Ascending aorta (tissue), 2 donors: ENCODE measurements around the gene MAP7D3. TPM values are rescaled to one million over a fixed set of nuclear protein-coding genes. Genes with fewer than 3 reads are reported as not detected.

Experiments
- DNase-seq, 2 donors: peaks; one replicate each; pipeline ENCODE4 v3.0.0-alpha.2; 2019; ENCODE audit warnings: low spot score in 2 of 2
- H3K27ac ChIP-seq, 2 donors: fragments of 200-600 bp; sonication (generic); one replicate each; pipeline ENCODE4 v1.5.1; 2016 to 2017; ENCODE audit warnings: mild to moderate bottlenecking in 1 of 2
- H3K27me3 ChIP-seq: fragments of 200-600 bp; sonication (generic); one replicate; pipeline ENCODE4 v1.5.1; 2017
- H3K36me3 ChIP-seq, 2 donors: fragments of 200-600 bp; sonication (generic); one replicate each; pipeline ENCODE4 v1.5.1; 2016
- H3K4me1 ChIP-seq, 2 donors: fragments of 200-600 bp; sonication (generic); one replicate each; pipeline ENCODE4 v1.5.1; 2016 to 2017; ENCODE audit warnings: mild to moderate bottlenecking in 1 of 2
- H3K4me3 ChIP-seq, 2 donors: fragments of 200-600 bp; sonication (generic); one replicate each; pipeline ENCODE4 v1.5.1; 2016 to 2017; ENCODE audit warnings: mild to moderate bottlenecking in 1 of 2
- H3K9me3 ChIP-seq, 2 donors: fragments of 200-600 bp; sonication (generic); one replicate each; pipeline ENCODE4 v1.5.1; 2016
- CTCF ChIP-seq, 3 experiments: fragments of 200-600 bp in 2 of 3; fragments of 450-650 bp in 1 of 3; sonication (generic) in 2 of 3; IDR thresholded peaks; one replicate each; pipeline ENCODE4 v1.5.1; 2016 to 2019; ENCODE audit warnings: antibody characterized with exemption in 3 of 3, mild to moderate bottlenecking in 1 of 3, moderate library complexity in 1 of 3
- intact Hi-C: fragments of 100-400 bp; cut with DNase I; formaldehyde crosslinking; loops from one replicate; pipeline ENCODE4 v1.15.1; 2023
- total RNA-seq: library from RNA; depleted of rRNA; stranded (reverse); fragments of >200 nt; gene quantifications from one replicate; pipeline ENCODE4 v1.1.0, GENCODE V29; 2016

Gene MAP7D3
- total RNA-seq, 1 donor from 2014 or later, result 7.9 TPM

- Histone ChIP-seq H3K27me3 (peaks cover 3% of the 10 kb centered on the region), H3K27ac (no peak overlapping the region), H3K9me3 (no peaks in the 10 kb centered on the region), H3K4me1 (no peaks in the 10 kb centered on the region), H3K36me3 (peaks cover 20 to 47% of the 10 kb centered on the region in 2 donors), H3K4me3 (no peak overlapping the region)
- TF ChIP-seq CTCF (IDR thresholded peaks at IDR 0.05), result no peak
- no peak for DNase-seq
- intact Hi-C loops, result no loop called here
Observed at GRCh38 chrX:136219893-136220292, 31.3 kb downstream of the MAP7D3 start.

GRCh38 chrX:136215559-136215958, 35.6 kb downstream of the MAP7D3 start:
- intact Hi-C loops, result no loop called here
- H3K4me1 ChIP-seq, result no peaks in the 10 kb centered on the region
- H3K36me3 ChIP-seq, result peaks cover 0 to 22% of the 10 kb centered on the region in 2 donors
- no peak for DNase-seq
- H3K4me3 ChIP-seq, result no peak overlapping the region
- H3K27me3 ChIP-seq, result no peaks in the 10 kb centered on the region
- no peak overlapping the region for H3K27ac ChIP-seq
- TF ChIP-seq CTCF (IDR thresholded peaks at IDR 0.05), result no peak
- H3K9me3 ChIP-seq, result no peaks in the 10 kb centered on the region

- TF ChIP-seq CTCF (IDR thresholded peaks at IDR 0.05), result no peak
- no peaks in the 10 kb centered on the region for H3K9me3 ChIP-seq
- H3K36me3 ChIP-seq, result peaks cover 0 to 13% of the 10 kb centered on the region in 2 donors
- no peak overlapping the region for H3K4me3 ChIP-seq
- H3K27ac ChIP-seq, result no peak overlapping the region
- DNase-seq, result no peak
- H3K4me1 ChIP-seq, result peaks cover 0 to under 1% of the 10 kb centered on the region in 2 donors
- intact Hi-C loops, result loop anchor here (5.0 kb wide), 2 partner anchors 38 to 53 kb away; partner anchors contain the start of gene MAP7D3
- H3K27me3 ChIP-seq, result no peaks in the 10 kb centered on the region
Observed at GRCh38 chrX:136214551-136214950, 36.6 kb downstream of the MAP7D3 start.

GRCh38 chrX:136212557-136213111, 38.6 kb downstream of the MAP7D3 start:
- Histone ChIP-seq H3K27ac (peak overlapping the region; percentile 50 to 61), H3K27me3 (no peaks in the 10 kb centered on the region), H3K9me3 (no peaks in the 10 kb centered on the region), H3K36me3 (peaks cover 9 to 17% of the 10 kb centered on the region in 2 donors), H3K4me3 (no peak overlapping the region), H3K4me1 (peaks cover 5 to 13% of the 10 kb centered on the region in 2 donors)
- no peak for DNase-seq
- no peak for TF ChIP-seq CTCF (IDR thresholded peaks at IDR 0.05)
- intact Hi-C loops, result loop anchor here (5.0 kb wide), 2 partner anchors 40 to 55 kb away; partner anchors contain the start of gene MAP7D3

GRCh38 chrX:136211766-136212556, 39.2 kb downstream of the MAP7D3 start:
- H3K36me3 ChIP-seq, result peaks cover 15 to 24% of the 10 kb centered on the region in 2 donors
- peaks cover 6 to 16% of the 10 kb centered on the region in 2 donors for H3K4me1 ChIP-seq
- H3K4me3 ChIP-seq, result no peak overlapping the region
- no peak for DNase-seq
- intact Hi-C loops, result loop anchor here (5.0 kb wide), 2 partner anchors 40 to 55 kb away; partner anchors contain the start of gene MAP7D3
- no peaks in the 10 kb centered on the region for H3K9me3 ChIP-seq
- peak overlapping the region; percentile 50 to 61 for H3K27ac ChIP-seq
- no peaks in the 10 kb centered on the region for H3K27me3 ChIP-seq
- peak in 1 of 3 experiments; percentile 5 for TF ChIP-seq CTCF (IDR thresholded peaks at IDR 0.05)
